Islet of Langerhans (tissue), 1 donor: ENCODE results near the gene RHOBTB3.
A peak's percentile ranks its signal among the peaks of the same experiment; 100 is the strongest.
"Not testable (repeated sequence)": the region's sequence is repeated elsewhere in the genome, so short reads cannot be mapped to it uniquely, and the experiment has no call there.

Source experiments
- FAIRE-seq: peaks from one replicate; lab custom pipeline; 2011; peaks lifted over from hg19 to GRCh38; lab: Jason Lieb, UNC

The RHOBTB3 gene

DNA sequence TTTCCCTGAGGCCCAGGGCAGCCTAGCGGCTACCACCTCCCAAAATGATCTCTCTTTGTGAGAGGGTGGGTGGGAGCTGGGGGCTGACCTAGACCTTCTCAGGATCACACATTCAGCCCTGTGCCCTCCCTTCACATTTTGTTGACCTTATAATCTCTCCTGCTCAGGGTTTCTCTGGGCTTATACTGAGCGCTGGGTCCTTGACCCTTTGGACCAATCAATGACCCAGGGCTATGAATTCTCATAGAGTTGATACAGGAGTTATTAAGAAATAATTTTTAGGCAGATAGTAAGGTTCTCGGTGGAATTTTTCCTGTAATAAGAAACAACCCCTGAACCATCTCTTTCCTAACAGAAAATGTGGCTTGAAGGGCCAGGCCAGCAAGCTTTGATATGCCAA lies 69.4 kb downstream of the RHOBTB3 start:
- FAIRE-seq = no peak

DNA sequence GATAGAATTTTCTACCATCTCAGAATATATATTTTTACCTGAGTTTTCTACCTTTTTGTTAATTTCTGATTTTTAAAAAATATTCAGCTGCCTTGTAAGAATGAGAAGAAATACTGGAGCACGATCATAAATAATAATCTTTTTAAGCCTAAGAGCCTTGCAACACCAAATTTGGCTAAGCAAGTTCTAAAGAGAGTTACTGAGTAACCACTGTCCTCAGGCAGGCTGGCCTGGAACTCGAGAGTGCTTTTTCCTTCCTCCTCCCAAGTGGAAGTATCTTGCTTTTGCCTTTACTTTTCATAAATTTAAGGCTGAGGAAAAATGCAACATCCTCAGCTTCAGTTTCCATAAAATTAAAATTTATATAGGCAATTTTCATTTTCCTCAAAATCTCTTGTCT lies 70.4 kb downstream of the RHOBTB3 start:
- peak; percentile 33 for FAIRE-seq

DNA sequence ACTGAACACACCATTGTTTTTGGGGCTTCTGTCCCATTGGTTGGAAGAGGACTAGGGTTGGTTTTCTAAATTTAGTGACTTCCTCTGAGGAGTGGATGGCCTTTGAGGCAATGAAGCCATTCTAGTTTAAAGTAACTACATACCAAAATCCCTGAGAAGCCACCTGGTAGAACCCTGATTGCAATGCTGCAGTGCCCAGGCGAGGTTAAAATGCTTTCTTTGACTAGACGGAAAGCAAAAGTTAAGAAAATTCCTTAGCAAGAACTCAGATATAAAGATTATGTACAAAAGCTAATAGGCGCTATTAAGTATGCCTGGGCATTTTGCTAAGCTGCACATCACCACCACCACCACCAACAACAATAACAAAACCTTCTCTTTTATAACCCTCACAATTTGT lies 70.8 kb downstream of the RHOBTB3 start:
- FAIRE-seq = no peak

DNA sequence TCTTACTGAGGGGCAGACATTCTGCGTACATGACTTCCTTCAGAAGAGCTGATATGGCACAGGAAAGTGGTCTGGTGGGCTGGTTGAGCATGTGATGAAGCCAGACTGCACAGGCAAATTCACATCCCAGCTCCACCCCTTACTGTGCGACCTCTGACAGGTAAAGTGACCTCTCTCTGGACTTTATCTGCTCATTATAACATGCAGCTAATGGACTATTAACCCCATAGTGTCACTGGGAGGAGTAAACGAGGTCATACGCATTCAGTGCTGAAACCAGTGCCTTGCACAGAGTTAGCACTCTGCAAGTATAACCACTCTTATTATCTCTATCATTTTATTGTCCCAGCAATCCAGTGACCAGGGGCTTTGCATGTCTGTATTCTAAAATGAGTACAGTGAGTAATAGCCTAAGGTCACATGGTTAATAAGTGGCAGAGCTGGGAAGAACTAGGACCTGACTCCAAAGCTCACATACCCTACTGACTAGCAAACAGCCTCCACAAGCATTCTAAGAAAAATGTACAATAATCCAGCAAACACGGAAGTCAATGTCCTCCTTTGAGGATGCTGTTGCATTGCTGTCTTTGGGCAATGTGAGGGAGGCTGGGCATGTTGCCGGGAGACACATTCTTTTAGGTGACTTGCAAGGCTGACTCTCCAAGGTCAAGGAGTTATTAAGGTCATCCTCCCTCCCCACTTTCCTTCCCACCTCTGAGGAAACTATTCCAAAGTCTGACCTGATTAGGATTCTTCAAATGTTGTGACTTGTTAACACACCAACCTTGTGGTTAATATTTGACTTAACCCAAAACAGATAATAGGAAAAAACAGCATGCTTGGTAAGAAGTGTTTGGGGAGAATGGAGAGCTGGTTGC lies 72.4 kb downstream of the RHOBTB3 start:
- no peak for FAIRE-seq

DNA sequence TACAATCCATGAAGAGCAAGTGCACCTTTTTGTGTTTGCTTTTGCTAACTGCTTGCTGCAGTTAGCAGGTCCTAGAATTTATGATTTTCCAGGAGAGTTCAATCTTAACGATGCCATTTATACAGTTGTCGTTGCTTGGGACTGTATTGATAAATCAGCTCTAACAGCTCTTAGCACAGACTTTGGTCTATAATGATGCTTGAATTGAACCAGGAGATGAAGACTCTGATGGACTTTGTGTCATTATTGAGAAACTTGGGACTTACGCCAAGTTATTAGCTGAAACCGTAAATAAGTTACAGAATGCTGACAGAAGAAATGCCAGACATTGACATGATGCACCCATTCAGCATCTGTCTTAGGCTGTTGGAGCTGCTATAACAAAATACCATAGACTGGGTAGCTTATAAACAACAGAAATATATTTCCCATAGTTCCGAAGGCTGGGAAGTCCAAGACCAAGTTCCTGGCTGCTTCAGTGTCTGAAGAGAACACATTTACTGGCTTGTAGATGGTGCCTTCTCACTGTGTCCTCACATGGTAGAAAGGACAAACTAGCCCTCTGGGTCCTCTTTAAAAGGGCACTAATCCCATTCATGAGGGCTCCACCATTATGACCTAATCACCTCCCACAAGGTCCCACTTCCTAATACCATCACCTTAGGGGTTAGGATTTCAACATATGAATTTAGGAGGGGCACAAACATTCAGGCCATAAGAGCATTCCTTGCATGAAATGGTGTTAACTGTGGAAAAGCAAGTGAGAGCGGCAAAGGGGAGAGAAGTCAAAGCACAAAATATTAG lies 73.8 kb downstream of the RHOBTB3 start:
- no peak for FAIRE-seq

DNA sequence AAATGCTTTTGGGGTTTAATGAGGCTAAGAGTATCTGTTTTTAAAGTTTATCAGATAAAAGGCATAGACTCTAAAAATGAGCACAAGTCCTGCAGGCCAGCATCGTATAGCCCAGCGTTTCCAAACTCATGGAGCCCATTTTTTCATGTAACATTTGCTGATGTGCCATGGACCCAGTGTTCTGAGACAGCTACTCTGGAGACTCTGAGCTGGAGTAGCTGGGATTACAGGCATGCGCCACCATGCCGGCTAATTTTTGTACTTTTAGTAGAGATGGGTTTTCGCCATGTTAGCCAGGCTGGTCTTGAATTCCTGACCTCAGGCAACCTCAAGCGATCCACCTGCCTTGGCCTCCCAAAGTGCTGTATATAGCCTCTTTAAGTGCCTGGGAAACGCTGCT lies 75.6 kb downstream of the RHOBTB3 start:
- no peak for FAIRE-seq

DNA sequence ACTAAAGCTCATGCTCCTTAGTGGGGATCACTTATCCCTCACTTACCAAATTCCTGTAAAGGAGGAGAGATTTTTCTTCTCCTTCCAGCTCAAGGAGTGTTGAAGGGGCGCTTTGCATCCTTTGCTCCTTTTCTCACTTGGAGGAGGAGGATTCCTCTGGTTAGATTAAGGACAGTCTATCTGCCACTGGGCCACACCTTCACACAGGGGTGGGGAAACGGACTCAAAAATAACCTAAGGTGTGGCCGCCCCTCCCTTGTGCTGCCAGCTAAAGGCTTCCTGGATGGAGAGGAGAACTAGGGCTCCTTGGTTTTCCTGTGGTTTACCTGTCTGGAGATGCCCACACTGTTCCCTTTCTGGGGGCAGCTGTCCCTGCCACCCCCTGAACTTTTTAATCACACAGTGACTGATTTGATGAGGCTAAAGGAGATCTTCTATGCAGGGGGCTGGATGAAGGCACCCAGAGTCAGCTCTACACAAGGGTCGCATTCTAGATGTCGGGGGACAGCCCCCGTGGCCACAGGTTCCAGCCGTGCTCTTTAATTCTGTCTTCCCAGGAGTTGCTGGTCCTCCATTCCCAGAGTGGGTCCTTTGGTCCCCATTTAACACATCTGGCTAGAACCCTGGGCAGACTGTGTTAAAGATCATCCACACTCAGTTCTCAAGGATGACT lies 77.0 kb downstream of the RHOBTB3 start:
- FAIRE-seq = no peak

DNA sequence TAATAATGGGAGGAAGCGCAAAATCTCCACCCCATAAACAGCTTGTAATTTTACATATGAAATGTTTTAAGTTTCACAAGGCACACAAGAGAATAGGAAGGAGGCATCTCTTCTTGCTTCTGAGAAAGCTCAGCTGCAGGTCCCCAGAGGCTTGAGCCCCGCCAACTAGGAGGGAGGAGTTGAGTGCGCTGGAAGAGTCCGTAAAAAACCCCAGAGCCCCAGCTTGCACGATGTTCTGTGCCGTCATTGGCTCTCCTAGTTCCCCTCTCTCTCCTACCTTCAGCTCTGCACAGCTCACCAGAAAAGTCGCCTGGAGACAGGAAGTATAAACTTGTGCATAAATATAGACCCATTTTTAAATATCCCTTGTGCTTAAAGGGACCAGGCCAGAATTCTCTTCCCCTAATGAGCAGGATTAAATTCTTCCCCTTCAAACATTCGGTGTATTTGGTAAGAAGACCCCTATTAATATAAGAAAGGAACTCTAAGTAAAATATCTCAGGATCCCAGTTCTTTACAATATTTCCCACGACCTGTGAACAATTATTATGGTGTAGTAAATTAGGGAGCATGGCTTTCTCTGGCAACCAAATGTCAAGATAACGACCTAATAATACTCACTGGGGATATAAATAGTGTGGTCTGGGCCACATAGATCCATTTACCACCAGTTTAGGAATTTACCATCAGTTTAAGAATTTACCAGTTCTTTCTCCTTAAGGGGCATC lies 77.7 kb downstream of the RHOBTB3 start:
- no peak for FAIRE-seq

DNA sequence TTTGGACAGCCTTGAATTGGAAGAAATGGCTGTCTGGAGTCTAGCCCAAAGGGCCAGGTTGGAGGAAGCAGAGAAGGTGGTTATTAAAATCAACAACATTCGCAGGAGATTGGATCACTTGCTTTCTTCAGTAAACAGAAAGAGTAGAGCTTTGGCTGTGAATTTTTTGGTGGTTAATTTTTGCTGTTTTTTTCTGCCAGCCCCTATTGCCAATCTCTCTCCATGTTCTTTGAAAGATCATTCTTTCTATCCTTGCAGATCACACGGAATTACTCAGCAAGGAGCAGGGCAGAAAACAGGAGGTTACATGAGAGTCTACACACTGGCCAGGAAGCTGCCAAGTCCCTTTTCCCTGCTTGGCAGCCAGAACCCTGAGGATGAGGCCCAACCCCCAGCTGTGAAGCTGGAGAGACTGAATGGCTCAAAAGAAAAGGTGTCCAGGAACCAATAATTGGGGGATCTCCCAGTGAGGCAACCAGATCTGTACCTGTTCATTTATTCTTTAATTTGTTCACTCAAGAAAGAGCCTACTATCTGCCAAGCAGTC lies 78.4 kb downstream of the RHOBTB3 start:
- FAIRE-seq = no peak

DNA sequence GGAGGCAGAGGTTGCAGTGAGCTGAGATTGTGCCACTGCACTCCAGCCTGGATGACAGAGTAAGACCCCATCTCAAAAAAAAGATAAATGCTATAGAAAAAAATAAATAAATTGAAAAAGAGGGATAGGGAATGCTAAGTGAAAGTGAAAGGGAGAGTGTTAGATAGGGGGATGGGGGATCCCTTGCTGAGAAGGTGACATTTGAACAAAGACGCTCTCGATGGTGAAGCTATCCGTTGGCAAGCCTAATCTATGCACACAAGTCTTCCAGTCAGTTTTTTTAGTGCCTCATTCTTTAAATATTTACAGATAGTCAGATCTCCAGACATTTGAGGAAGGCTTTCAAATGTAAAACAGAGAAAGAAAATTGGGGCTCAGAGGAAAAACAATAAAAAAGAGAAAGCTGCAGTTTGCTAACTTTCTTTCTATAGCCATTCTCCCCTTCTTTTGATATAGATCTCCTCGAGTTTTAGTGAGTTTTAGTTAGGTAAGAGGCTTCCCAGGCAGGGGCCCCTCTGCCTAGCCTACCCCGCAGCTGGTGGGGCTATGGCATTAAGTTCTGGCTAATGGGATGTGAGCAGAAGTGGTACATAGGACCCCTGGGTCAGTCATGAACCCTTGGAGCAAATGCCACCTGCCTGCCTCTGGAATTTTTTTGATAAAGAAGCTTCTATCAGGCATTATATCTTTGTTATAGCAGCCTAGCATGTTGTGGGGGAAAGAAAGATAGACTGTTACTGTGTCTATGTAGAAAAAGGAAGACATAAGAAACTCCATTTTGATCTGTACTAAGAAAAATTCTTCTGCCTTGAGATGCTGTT lies 79.4 kb downstream of the RHOBTB3 start:
- FAIRE-seq = no peak

DNA sequence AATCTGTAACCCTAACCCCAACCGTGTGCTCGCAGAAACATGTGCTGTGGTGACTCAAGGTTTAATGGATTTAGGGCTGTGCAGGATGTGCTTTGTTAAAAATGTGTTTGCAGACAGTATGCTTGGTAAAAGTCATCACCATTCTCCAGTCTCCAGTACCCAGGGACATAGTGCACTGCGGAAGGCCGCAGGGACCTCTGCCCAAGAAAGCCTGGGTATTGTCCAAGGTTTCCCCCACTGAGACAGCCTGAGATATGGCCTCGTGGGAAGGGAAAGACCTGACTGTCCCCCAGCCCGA lies 79.9 kb downstream of the RHOBTB3 start:
- not testable (repeated sequence) for FAIRE-seq

DNA sequence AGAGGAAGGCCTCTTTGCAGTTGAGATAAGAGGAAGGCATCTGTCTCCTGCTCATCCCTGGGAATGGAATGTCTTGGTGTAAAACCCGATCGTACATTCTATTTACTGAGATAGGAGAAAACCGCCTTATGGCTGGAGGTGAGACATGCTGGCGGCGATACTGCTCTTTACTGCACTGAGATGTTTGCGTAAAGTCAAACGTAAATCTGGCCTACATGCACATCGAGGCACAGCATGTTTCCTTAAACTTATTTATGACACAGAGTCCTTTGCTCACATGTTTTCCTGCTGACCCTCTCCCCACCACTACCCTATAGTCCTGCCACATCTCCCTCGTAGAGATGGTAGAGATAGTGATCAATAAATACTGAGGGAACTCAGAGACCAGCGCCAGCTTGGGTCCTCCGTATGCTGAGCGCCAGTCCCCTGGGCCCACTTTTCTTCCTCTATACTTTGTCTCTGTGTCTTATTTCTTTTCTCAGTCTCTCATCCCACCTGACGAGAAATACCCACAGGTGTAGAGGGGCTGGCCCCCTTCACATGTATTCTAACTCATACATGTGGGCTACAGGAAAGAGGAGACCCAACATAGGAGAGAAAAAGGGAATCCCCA lies 80.4 kb downstream of the RHOBTB3 start:
- not testable (repeated sequence) for FAIRE-seq

DNA sequence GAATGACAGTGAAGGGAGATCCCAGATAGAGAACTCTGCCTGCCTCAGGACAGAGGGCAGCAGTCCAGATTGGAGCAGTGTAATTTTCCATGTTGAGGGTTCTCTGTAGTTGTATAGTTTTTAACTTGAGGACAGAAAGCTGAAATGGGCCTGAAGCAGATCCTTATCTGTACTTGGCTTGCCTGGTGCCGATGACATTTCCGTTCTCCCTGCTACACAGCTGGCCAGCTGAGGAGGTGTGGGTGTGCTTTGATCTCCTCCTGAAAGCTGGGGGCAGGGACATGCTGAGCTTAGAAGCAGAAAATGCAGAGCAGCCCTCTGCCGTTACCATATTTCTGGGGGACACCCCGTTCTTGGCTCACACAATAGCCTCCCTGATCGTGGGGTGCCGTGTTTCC lies 80.9 kb downstream of the RHOBTB3 start:
- FAIRE-seq = no peak

DNA sequence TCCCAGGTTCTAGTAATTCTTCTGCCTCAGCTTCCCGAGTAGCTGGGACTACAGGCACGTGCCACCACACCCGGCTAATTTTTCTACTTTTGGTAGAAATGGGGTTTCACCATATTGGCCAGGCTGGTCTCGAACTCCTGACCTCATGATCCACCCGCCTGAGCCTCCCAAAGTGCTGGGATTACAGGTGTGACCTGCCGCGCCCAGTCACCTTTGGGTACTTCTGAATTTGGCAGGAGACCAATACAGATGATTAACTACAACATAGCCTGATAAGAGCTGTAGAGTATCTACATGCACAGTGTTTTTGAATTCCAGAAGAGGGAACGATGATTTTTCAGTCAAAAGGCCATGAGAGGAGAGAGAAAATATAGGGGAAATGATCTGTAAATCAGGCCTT lies 81.9 kb downstream of the RHOBTB3 start:
- not testable (repeated sequence) for FAIRE-seq

DNA sequence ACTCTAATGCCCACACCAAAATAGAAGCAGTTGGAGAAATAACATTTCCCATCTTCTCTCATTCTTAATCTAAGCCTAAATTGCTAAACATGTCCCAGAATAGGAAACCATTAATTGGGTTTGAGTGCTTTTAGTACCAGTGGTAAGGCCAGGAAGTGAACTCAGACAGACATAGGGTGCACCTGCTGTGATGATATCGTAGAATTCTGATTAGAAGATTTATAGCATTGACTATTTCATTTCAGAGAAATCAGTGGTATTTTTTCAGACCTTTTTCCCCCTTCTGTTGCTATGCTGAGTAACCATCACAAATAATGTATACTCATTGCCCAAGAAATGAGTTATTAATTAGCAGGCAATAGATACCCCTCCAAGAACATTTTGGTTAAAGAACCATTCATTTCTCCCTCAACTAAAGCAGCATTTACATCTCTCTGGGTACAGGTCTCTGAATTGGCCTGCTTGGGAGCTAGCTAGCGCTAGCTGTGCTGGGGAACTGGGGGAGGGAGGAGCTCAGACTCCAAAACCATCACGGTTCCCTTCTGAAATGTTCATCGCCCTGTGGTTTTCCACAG lies 84.1 kb downstream of the RHOBTB3 start:
- FAIRE-seq = no peak

DNA sequence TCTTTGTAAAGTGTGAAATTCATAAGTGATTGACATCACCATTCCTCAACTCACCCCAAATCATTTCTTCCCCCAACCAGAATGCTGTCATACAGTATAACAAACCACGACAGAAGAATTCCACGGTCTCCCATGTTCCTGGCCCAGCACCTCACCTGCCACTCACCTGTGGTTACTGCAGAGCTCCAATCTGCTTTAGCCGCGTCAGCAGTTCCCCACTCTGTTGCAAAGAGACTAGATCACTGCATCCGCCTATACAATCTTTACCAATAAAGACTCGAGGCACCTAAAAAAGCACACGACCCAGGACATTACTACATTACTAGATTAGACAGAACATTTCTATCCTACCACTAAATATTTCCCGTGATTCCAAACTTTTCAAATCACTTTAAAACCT lies 85.2 kb downstream of the RHOBTB3 start:
- no peak for FAIRE-seq

DNA sequence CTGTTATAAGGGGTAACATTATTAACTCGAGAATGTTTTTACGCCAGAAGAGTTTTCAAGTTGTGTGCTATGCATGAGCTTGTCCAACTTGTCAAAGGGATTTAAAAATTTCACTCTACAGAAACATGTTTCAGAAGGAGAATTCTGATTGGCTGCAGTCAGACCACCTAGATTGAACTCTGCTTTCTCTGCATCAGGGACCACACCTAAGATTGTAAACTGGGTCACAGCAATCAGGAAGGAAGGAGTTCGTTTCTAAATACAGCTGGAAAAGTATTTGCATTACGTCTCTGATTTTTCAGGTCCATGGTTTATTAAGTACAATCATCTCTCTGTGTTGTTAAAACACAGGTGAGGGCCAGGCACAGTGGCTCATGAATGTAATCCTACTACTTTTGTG lies 85.6 kb downstream of the RHOBTB3 start:
- FAIRE-seq = no peak

DNA sequence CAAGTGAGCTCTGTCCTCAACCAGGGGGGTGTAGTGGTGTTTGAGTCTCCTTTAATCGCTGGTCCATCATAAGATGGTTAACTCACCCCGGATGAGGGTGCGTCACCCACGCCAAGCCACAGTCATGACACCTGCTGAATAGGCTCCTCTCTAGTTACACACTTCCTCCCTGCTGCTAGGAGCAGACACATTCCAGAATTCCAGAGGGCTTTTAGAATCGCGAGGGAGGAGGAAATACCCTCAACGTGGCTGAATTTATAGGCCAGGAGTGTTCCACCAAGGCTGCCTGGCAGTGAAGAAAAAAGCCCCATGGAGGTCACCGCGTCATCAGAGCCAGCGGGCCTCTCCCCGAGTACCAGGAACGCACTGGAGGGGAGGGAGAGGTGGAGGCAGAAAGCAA lies 86.3 kb downstream of the RHOBTB3 start:
- no peak for FAIRE-seq

DNA sequence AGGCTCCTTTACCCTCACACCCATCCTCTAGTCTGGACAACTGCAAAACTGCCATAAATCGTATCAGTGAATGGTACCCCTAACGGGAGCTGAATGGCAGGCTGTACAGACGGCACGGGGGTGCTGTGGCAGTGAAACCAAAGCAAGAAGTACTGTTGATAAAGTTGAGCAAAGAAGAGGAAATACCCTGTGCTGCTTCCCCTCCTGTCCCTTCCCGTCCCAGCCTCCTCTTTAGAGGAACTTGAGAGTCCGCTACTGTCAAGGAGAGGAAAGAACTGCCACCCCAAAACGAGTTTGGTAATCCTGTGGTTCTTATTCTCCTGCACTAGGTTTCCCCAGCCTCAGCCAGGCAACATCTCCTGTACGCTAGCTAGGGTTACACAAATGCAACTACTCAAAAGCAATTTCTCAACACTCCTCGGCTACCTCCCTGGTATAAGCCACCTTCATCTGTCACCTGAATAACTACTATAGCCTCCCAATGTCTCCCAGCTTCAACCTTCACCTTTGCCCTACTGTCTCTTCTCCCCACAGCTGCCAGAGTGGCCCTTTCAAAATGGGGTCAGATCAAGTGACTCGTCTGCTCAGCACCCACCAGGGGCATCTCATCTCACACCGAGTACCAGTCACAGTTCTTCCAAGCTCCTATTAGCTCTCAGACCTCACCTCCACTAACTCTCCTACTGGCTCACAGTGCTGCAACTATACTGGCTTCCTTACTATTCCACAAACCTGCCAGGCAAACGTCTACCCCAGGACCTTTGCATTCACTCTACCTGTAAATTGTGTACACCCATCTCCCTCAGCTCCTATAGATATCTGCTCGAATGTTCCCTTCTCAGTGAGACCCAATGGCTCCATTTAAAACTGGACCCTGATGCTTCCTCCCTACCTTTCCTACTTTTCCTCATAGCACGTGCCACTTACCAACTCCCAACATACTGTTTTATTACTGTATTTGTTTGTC lies 87.3 kb downstream of the RHOBTB3 start:
- FAIRE-seq = no peak
